ENCODE results near the gene CGB3.
"Not testable (repeated sequence)": the region's sequence is repeated elsewhere in the genome, so short reads cannot be mapped to it uniquely, and the experiment has no call there.

The CGB3 gene

GRCh38 chr19:49024233-49024632 lies at the start of gene CGB3:
Gene CGB3 (minus strand): TSS chr19:49024333. CDS start chr19:49023971, 362 bp downstream.
- not testable (repeated sequence) for DNase-seq (ENCODE audit: low spot score)

DNA sequence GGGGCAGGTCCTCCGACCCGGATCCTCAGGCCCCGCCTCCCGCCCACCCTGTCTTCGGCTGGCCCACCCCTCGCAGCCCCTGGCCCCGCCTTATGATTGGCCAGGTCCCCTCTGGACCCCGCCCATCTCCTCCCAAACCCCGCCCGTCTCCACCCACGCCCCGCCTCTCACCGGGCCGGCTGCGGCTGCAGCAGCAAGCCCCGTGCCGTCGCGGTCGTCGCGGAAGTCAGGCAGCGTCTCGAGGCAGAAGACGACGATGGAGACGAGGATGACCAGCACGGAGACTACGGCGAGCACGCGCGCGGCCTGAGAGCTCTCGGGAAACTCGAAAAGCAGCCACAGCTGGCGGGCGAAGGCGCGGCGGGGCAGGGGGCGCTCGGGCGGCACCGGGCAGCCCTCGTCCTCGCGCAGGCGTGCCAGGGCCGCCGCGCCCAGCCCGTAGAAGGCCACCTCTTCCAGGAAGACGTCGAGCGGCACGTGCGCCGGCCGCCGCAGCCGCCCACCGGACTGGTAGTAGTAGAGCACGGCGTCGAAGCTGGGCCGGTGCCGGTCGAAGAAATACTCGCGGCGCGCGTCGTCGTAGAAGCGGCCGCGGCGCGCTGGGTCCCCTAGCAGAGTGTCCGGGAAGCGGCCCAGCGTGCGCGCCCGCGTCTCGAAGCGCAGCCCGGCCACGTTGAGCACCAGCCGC lies 47.9 kb upstream of the CGB3 start:
- DNase-seq (ENCODE audit: low spot score), result no peak

DNA sequence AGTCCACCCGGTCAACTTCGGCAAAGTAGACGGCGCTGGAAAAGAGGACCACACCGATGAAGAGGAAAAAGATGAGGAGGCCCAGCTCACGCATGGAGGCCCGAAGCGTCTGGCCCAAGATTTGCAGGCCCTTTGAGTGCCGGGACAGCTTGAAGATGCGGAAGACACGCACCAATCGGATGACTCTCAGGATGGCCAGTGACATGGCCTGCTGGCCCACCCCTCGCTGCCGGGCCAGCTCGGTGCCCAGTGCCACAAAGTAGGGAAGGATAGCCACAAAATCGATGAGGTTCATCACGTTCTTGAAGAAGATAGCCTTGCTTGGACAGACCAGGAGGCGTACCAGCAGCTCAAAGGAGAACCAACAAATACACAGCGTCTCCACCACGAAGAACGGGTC lies 46.3 kb upstream of the CGB3 start:
- DNase-seq (ENCODE audit: low spot score), result no peak

DNA sequence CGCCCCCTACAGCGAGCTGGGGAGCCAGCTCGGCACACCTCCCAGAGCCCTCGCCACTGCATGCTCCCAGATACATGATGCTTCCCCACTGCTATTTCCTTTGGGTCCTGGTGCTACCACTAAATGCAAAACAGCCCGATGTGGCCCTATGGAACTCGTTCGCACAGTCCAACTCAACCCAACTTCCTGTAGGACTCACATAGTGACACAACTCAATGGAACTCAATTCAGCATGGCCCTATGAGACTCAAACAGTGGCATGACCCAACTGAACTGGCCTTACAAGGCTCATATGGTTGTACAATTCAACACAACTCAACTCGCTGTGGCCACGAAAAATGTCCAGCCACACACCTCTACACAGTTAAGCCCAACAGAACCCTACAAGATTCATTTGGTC lies 44.9 kb upstream of the CGB3 start:
- DNase-seq (ENCODE audit: low spot score), result no peak

DNA sequence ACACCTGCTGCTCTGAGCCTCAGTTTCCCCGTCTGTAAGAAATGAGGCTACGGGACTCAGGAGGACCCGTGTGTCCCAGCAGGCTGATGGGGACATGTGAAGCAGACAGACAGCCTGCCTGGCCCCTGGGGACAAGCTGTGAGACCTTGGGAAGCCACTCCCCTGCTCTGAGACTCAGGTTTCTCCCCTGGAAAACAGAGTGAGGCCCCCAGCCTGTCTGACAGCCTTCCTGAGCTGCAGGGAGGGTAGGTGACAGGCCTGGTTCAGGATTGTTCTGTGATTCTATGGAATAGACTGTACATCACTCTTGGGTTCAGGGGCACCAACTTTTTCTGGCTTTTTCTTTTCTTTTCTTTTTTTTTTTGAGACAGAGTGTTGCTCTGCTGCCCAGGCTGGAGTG lies 43.4 kb upstream of the CGB3 start:
- DNase-seq (ENCODE audit: low spot score), result no peak

DNA sequence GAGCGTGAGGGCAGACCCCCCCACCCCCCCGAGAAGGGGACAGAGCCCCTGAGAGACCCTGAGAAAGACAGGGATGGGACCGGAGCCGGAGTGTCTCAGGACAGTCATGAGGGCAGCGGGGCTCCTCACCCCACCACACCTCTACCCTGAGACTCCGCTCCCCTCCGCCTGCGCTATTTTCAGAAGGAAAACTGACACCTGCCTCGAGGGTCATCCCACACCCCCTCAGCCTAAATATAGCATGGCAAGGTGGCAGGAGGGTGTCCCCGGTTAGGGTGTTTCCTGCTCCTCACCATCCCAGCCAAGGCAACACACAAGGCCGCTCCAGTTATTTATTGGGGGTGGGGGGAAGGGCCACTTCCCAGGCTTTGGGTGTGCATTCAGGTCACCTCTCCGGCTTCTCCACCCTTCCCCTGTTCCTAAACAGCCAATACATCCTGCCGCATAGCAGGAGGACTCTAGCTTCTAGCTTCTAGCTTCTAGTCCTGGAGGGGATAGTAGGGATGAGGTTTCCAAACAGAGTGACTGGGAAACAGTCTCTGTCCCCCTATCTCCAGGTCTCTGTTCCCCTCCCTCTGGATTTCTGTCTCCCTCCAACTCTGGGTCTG lies 41.9 kb upstream of the CGB3 start:
- no peak for DNase-seq (ENCODE audit: low spot score)

- no peak for DNase-seq (ENCODE audit: low spot score)
These were observed 40.9 kb upstream of the CGB3 start, which contains the start of gene NTF4 for GRCh38 chr19:49064768-49065611. Gene NTF4 (minus strand): TSS chr19:49064818. CDS start chr19:49061997, 2,821 bp downstream.

GRCh38 chr19:49064029-49064629 lies 40.0 kb upstream of the CGB3 start:
- no peak for DNase-seq (ENCODE audit: low spot score)

GRCh38 chr19:49061445-49061844 lies 37.3 kb upstream of the CGB3 start:
- no peak for DNase-seq (ENCODE audit: low spot score)

DNA sequence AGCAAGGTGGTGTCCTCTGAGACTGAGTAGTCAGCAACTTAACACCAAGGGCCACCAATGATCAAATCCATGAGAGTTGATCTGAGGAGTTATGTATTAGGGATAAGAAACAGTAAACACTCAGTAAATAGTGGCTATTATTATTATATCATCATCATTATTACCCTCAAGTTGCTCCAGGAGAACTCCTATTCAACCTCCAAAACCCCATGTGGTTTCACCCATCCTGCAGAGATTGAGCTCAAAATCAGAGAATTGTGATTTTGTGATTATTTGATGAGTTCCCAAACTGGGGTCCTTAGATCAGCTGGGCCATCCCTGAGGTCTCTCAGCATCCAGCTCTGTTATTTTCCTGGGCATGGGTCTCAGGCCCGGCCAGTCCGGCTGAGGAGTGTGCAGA lies 36.9 kb upstream of the CGB3 start:
- DNase-seq (ENCODE audit: low spot score), result no peak

GRCh38 chr19:49059053-49059452 lies 34.9 kb upstream of the CGB3 start:
- DNase-seq (ENCODE audit: low spot score), result no peak

- DNase-seq (ENCODE audit: low spot score), result no peak
These were observed 34.4 kb upstream of the CGB3 start for GRCh38 chr19:49058562-49058961.

DNA sequence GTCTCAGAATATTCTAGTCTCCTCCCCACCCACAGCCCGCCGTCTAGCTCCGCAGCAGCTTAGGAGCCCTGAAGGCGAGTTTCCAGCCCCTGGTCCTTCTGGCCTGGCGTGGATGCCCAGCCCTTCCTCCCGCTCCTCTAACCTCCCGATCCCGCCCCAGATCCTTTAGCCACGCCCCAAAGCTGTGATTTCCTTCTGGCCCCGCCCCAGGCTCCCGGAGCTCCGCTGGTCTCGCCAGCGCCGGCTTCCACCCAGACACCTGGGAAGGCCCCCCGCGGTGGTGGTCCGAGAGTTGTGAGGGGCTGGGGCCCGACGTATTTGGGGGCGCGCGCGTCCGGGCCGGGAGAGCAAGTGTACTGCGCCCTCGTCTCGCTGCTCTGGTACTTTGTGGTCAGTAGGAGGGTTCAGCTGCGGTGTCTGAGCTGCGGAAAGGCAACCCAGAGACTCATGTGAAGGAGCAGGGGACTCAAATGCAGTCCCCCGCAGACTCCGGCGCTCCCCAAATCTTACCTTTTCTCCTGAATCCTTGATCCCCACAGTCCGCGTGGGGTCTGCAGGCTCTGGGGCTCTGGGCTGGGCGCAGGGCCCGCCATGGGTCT lies 33.6 kb upstream of the CGB3 start, which contains the start of gene CGB7:
CGB7 (minus strand) TSS at position 114 of the 599 bp plus-strand sequence. CDS start 2,374 bp downstream, outside the sequence.
- peak; percentile 15 for DNase-seq (ENCODE audit: low spot score)

GRCh38 chr19:49056902-49057596 lies 32.9 kb upstream of the CGB3 start:
- DNase-seq (ENCODE audit: low spot score), result not testable (repeated sequence)

DNA sequence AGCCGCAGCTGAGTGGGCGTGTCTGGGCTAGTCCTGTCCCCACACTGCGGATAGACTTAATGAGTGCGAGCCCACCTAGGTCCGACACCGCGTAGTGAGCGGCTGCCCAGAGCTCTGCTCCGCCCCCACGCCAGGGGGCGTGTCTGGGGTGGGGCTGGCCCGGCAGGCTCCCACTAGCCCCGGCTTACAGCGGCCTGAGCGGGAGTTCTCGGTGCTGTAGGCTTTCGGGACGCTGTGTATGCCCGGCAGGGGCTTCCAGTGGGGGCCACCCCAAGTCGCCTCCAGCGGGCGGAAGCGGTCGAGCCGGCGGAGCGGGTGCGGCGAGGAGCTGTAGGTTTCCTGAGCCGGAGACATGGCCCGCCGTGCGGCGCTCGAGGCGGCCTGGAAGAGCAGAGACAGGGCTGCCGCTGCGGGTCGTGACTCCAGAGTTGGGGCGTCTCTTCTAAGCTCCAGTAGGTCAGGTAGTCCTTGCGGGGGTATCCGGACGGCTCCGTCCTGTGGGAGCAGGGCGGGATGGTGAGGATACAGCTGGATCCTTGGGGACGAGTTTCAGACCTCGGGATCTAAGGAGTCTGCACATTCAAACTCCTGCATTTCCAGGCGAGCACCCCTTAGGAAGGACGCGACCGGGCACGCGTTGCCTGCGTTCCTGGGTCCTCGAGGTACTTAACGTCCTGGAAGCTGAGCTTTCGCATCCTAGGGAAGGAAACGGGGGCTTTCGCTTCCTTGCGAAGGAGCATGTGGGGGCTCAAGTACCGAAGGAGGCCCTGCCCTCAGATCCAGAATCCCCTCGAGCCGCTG lies 32.2 kb upstream of the CGB3 start:
- peak; percentile 13 for DNase-seq (ENCODE audit: low spot score)

- not testable (repeated sequence) for DNase-seq (ENCODE audit: low spot score)
These were observed 26.4 kb upstream of the CGB3 start for GRCh38 chr19:49050376-49051033.

DNA sequence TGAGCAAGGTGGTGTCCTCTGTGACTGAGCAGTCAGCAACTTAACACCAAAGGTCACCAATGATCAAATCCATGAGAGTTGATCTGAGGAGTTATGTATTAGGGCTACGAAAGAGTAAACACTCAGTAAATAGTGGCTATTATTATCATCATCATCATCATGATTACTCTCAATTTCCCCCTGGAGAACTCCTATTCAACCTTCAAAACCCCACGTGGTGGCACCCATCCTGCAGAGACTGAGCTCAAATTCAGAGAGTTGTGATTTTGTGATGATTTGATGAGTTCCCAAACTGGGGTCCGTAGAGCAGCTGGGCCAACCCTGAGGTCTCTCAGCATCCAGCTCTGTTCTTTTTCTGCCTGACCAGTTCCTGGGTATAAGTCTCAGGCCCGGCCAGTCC lies 25.7 kb upstream of the CGB3 start:
- DNase-seq (ENCODE audit: low spot score), result not testable (repeated sequence)

GRCh38 chr19:49049011-49049410 lies 24.9 kb upstream of the CGB3 start, which contains the start of gene CGB8:
Gene CGB8 (minus strand): TSS chr19:49049111. CDS start chr19:49048739, 372 bp downstream.
- DNase-seq (ENCODE audit: low spot score), result not testable (repeated sequence)

- not testable (repeated sequence) for DNase-seq (ENCODE audit: low spot score)
These were observed 19.4 kb upstream of the CGB3 start, which contains the start of gene CGB5 for GRCh38 chr19:49043548-49043947. Gene CGB5 (plus strand): TSS chr19:49043848. CDS start chr19:49044210, 362 bp downstream.
